Left lung (tissue), 10 donors: ENCODE results near the gene THYN1. TPM values are rescaled to one million over a fixed set of nuclear protein-coding genes. Genes with fewer than 3 reads are reported as not detected.

Experiments
- ATAC-seq: fragments of 200-7000 bp; cut with Tn5 transposase; one replicate; pipeline ENCODE4 v1.9.1; 2020; ENCODE audit warnings: moderate library complexity
- DNase-seq, 4 donors: peaks; one replicate each; pipeline ENCODE4 v3.0.0-alpha.2; 2013 to 2020
- H3K27ac ChIP-seq, 2 donors: fragments of 200-600 bp; sonication (generic) in 1 of 2; one replicate each; pipeline versions ENCODE4 v1.5.0 to v1.8.0; 2020 to 2021
- H3K27me3 ChIP-seq, 2 donors: fragments of 200-600 bp; sonication (generic) in 1 of 2; one replicate each; pipeline versions ENCODE4 v1.5.0 to v1.8.0; 2020 to 2021
- H3K36me3 ChIP-seq, 2 donors: fragments of 200-600 bp; sonication (generic) in 1 of 2; one replicate each; pipeline versions ENCODE4 v1.5.0 to v1.8.0; 2020 to 2021
- H3K4me1 ChIP-seq, 2 donors: fragments of 200-600 bp; one replicate each; pipeline ENCODE4 v1.8.0; 2021
- H3K4me3 ChIP-seq, 2 donors: fragments of 200-600 bp; sonication (generic) in 1 of 2; one replicate each; pipeline versions ENCODE4 v1.5.0 to v1.8.0; 2020 to 2021; ENCODE audit warnings: mild to moderate bottlenecking in 1 of 2
- H3K9me3 ChIP-seq, 2 donors: fragments of 200-600 bp; sonication (generic) in 1 of 2; one replicate each; pipeline versions ENCODE4 v1.5.0 to v1.8.0; 2020 to 2021
- intact Hi-C, 2 donors: fragments of 100-400 bp; cut with DNase I; formaldehyde crosslinking; loops; one replicate each; pipeline versions ENCODE4 v1.11.2 to v1.14.2; 2022
- polyA plus RNA-seq, 6 donors: library from polyadenylated mRNA; unstranded; fragments of 120-200 nt; gene quantifications; one replicate each; pipeline ENCODE4 v1.2.1, GENCODE V29; 2013; ENCODE audit not compliant: insufficient read length in 6 of 6
- total RNA-seq, 2 donors: library from RNA; stranded (reverse); fragmentation: NEBNext Ultra II Directional; extraction: Animal tissue kit (Norgen Biotek cat#: 25700); gene quantifications; one replicate each; pipeline ENCODE4 v1.2.1, GENCODE V29; 2021
- TF ChIP-seq, protein P1 (sequence below), 2 donors: fragments of 200-600 bp; sonication (generic) in 1 of 2; IDR thresholded peaks; one replicate each; pipeline versions ENCODE4 v1.5.0 to v1.8.0; 2021; ENCODE audit warnings: antibody characterized with exemption in 2 of 2
- donor health status: DM: no; HTN: yes; CAD: no.
- donor health status: DM: no; HTN: no; CAD: no.

THYN1 gene
- total and polyA plus RNA-seq, 8 donors = 32.5 to 78.2 (median 61.4) TPM

DNA sequence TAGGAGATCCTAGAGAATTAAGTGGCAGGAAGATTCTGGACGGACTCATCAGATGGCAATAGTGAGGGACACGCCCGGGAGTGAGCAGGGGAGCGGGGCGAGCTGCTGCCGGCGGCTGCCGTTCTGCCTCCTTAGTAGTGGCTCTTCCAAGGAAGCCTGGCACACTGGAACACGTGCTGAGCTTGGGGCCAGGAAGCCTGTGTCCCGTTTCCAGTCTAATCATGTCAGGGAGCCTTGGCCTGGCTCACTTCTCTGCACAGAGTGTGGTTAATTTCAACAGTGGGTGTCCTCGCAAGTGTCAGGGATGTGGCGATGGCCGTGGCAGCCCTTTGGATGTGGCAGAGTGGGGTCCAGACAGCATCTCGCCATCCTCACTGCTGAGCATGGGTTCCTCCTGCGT is 39.5 kb upstream of the THYN1 start:
- Histone ChIP-seq H3K36me3 (no peaks in the 10 kb centered on the region), H3K4me1 (no peaks in the 10 kb centered on the region), H3K9me3 (no peaks in the 10 kb centered on the region), H3K4me3 (no peak overlapping the region), H3K27ac (no peak overlapping the region), H3K27me3 (peaks cover 0 to 4% of the 10 kb centered on the region in 2 donors)
- intact Hi-C loops = no loop called here
- ATAC-seq (no peak), DNase-seq (no peak)
- TF ChIP-seq, protein P1, sequence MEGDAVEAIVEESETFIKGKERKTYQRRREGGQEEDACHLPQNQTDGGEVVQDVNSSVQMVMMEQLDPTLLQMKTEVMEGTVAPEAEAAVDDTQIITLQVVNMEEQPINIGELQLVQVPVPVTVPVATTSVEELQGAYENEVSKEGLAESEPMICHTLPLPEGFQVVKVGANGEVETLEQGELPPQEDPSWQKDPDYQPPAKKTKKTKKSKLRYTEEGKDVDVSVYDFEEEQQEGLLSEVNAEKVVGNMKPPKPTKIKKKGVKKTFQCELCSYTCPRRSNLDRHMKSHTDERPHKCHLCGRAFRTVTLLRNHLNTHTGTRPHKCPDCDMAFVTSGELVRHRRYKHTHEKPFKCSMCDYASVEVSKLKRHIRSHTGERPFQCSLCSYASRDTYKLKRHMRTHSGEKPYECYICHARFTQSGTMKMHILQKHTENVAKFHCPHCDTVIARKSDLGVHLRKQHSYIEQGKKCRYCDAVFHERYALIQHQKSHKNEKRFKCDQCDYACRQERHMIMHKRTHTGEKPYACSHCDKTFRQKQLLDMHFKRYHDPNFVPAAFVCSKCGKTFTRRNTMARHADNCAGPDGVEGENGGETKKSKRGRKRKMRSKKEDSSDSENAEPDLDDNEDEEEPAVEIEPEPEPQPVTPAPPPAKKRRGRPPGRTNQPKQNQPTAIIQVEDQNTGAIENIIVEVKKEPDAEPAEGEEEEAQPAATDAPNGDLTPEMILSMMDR (IDR thresholded peaks at IDR 0.05) = no peak

DNA sequence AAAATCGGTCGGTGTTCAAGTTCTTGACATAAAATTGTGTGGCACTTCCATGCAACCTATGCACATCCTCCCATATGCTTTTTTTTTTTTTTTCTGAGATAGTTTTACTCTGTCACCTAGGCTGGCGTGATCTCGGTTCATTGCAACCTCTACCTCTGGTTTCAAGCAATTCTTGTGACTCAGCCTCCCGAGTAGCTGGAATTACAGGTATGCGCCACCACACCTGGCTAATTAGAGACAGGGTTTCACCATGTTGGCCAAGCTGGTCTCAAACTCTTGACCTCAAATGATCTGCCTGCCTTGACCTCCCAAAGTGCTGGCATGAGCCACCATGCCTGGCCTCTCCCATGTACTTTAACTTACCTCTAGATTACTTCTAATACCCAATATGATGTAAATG is 38.0 kb upstream of the THYN1 start:
- DNase-seq (no peak), ATAC-seq (no peak)
- Histone ChIP-seq H3K9me3 (no peaks in the 10 kb centered on the region), H3K4me1 (no peaks in the 10 kb centered on the region), H3K4me3 (no peak overlapping the region), H3K27ac (no peak overlapping the region), H3K27me3 (peaks cover 0 to 8% of the 10 kb centered on the region in 2 donors), H3K36me3 (no peaks in the 10 kb centered on the region)
- TF ChIP-seq, protein P1 (IDR thresholded peaks at IDR 0.05) = no peak
- intact Hi-C loops = no loop called here

DNA sequence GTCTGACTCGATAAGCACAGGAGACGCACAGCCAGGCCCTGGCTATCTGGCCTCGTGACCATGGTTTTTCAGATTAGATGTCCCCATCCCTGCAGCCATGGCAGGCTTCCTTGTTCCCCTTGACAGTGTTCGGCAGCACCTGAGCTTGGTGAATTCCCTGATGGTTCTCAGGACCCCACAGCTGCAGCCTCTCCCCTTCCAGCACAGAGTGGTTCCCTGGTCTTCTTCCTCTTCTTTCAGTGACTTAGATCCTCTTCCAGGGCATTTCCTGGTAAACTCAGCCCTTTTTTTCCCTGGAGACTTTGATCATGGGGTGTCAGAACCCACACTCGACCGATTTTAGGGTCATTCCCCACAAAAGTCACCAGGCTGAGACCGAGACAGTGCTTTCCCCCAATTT is 37.5 kb upstream of the THYN1 start:
- Histone ChIP-seq H3K4me3 (no peak overlapping the region), H3K9me3 (no peaks in the 10 kb centered on the region), H3K27me3 (peaks cover 0 to 8% of the 10 kb centered on the region in 2 donors), H3K27ac (no peak overlapping the region), H3K4me1 (no peaks in the 10 kb centered on the region), H3K36me3 (no peaks in the 10 kb centered on the region)
- DNase-seq = no peak
- TF ChIP-seq, protein P1 (IDR thresholded peaks at IDR 0.05) = no peak
- intact Hi-C loops = no loop called here
- no peak for ATAC-seq

DNA sequence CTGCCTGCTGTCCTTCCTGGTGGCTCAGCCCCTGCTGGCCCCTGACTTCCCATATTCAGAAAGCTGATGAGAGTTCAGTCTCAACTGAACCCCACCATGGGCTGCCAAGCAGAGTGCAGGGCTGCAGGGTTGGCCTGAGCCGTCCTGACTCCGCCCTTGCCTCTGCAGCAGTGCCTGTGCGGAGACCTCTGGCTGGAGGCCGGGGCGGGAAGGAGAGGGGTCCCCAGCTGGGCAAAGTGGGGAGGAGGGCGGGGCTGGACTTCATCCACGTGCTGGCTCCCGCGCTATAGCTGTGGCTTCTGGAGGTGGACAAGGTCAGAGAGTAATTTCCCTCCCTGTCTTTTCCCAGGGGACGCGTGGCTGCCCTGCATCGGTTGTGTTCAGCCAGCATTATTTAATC is 36.6 kb upstream of the THYN1 start:
- H3K4me3 ChIP-seq = no peak overlapping the region
- DNase-seq (no peak), ATAC-seq (no peak)
- H3K27ac ChIP-seq = no peak overlapping the region
- H3K27me3 ChIP-seq = peaks cover 0 to 8% of the 10 kb centered on the region in 2 donors
- intact Hi-C loops = no loop called here
- H3K36me3 ChIP-seq = no peaks in the 10 kb centered on the region
- TF ChIP-seq, protein P1 (IDR thresholded peaks at IDR 0.05) = no peak
- H3K4me1 ChIP-seq = no peaks in the 10 kb centered on the region
- no peaks in the 10 kb centered on the region for H3K9me3 ChIP-seq

DNA sequence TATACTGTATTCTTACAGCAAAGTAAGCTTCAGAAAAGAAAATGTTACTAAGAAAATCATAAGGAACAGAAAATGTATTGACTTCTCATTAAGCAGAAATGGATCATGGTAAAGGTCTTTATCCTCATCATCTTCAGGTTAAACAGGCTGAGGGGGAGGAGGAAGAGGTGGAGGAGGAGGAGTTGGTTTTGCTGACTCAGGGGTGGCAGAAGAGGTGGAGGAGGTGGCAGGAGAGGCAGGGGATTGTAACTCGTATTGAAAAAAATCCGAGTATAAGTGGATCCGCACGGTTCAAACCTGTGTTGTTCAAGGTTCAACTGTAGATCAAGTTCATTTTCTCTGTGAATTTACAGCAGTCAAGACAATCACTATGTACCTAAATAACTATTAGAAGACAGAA is 36.0 kb upstream of the THYN1 start:
- no peak overlapping the region for H3K4me3 ChIP-seq
- no peaks in the 10 kb centered on the region for H3K9me3 ChIP-seq
- H3K27ac ChIP-seq = no peak overlapping the region
- H3K27me3 ChIP-seq = peaks cover 0 to 8% of the 10 kb centered on the region in 2 donors
- intact Hi-C loops = no loop called here
- DNase-seq (no peak), ATAC-seq (no peak)
- no peaks in the 10 kb centered on the region for H3K4me1 ChIP-seq
- H3K36me3 ChIP-seq = no peaks in the 10 kb centered on the region
- TF ChIP-seq, protein P1 (IDR thresholded peaks at IDR 0.05) = no peak
